GM12878 (cell line): Measurements from ENCODE around the gene BRWD1. TPM values are rescaled to one million over a fixed set of nuclear protein-coding genes. Genes with fewer than 3 reads are reported as not detected.

Source experiments
- ATAC-seq: fragments of 200-7000 bp; cut with Tn5 transposase; 3 replicates; pipeline ENCODE4 v1.9.1; 2020; ENCODE audit warnings: mild to moderate bottlenecking, moderate library complexity
- BruUV-seq: library from RNA; stranded (reverse); fragments of 400-500 nt; replicated peaks from 2 replicates; lab custom pipeline; 2021; lab: Mats Ljungman, UMichigan
- CTCF ChIA-PET: fragments of 300-600 bp; sonication (Branson Sonifier 250); formaldehyde crosslinking; extraction: SDS; loops from one replicate; lab custom pipeline; 2021; ENCODE audit warnings: inconsistent platforms; lab: Yijun Ruan, JAX
- POLR2A ChIA-PET: fragments of 350-600 bp; formaldehyde crosslinking; extraction: SDS; loops from one replicate; lab custom pipeline; 2021; ENCODE audit warnings: inconsistent platforms; lab: Charles Lee
- RAD21 ChIA-PET: fragments of 300-600 bp; sonication (Branson Sonifier 250); formaldehyde crosslinking; loops from one replicate; lab custom pipeline; 2023; ENCODE audit warnings: antibody characterized with exemption; ENCODE audit not compliant: unreplicated experiment; lab: Charles Lee
- SMC1A ChIA-PET: fragments of 300-600 bp; sonication (Branson Sonifier 250); formaldehyde crosslinking; loops from one replicate; lab custom pipeline; 2023; ENCODE audit not compliant: unreplicated experiment, uncharacterized antibody; lab: Charles Lee
- DNase-seq: peaks from one replicate; pipeline ENCODE4 v3.0.0-alpha.2; 2011; ENCODE audit warnings: low read depth, low spot score
- FAIRE-seq: peaks from 3 replicates; lab custom pipeline; 2011; peaks lifted over from hg19 to GRCh38; lab: Jason Lieb, UNC
- H2AFZ ChIP-seq: 2 replicates; pipeline ENCODE4 v1.6.0; 2011; ENCODE audit warnings: low read depth, low read length, control low read depth; ENCODE audit not compliant: control insufficient read depth
- H3K27ac ChIP-seq: 2 replicates; pipeline ENCODE4 v1.5.1; 2011; ENCODE audit warnings: control low read depth; ENCODE audit not compliant: control insufficient read depth, insufficient read depth
- H3K27me3 ChIP-seq, 2 experiments: replicated peaks in 1 of 2; 2 replicates each; pipeline versions ENCODE4 v1.6.0 to v1.6.1; 2011; ENCODE audit warnings: low read length in 1 of 2; ENCODE audit not compliant: control insufficient read depth in 2 of 2, insufficient read depth in 2 of 2
- H3K36me3 ChIP-seq, 2 experiments: 2 replicates each; pipeline ENCODE4 v1.5.1; 2011; ENCODE audit warnings: low read length in 1 of 2; ENCODE audit not compliant: control insufficient read depth in 2 of 2, insufficient read depth in 2 of 2
- H3K4me1 ChIP-seq: 2 replicates; pipeline ENCODE4 v1.6.1; 2011; ENCODE audit warnings: mild to moderate bottlenecking, low read length, moderate library complexity, mixed read lengths; ENCODE audit not compliant: control insufficient read depth, insufficient read depth
- H3K4me2 ChIP-seq: 2 replicates; pipeline ENCODE4 v1.6.0; 2011; ENCODE audit warnings: control low read depth; ENCODE audit not compliant: control insufficient read depth, insufficient read depth
- H3K4me3 ChIP-seq: fragments of 200-600 bp; sonication (generic); 2 replicates; pipeline ENCODE4 v1.5.1; 2016
- H3K79me2 ChIP-seq: 2 replicates; pipeline ENCODE4 v1.6.0; 2011; ENCODE audit warnings: low read length; ENCODE audit not compliant: control insufficient read depth, insufficient read depth
- H3K9ac ChIP-seq: 2 replicates; pipeline ENCODE4 v1.8.0; 2011; ENCODE audit warnings: low read length, control low read depth, mixed read lengths; ENCODE audit not compliant: control insufficient read depth, insufficient read depth
- H3K9me3 ChIP-seq: replicated peaks from 3 replicates; pipeline ENCODE4 v1.5.1; 2011; ENCODE audit warnings: mild to moderate bottlenecking, low read length; ENCODE audit not compliant: control insufficient read depth, insufficient read depth
- H4K20me1 ChIP-seq: 2 replicates; pipeline ENCODE4 v1.6.0; 2011; ENCODE audit not compliant: control insufficient read depth, insufficient read depth
- CBFB ChIP-seq: IDR thresholded peaks from 2 replicates; pipeline ENCODE4 v1.6.1; 2016; ENCODE audit warnings: antibody characterized with exemption, low read depth
- CBX3 ChIP-seq: fragments of 200-600 bp; sonication (generic); IDR thresholded peaks from 2 replicates; pipeline ENCODE4 v1.6.1; 2016; ENCODE audit warnings: low read depth, borderline replicate concordance
- CEBPZ ChIP-seq: fragments of 150-350 bp; IDR thresholded peaks from 2 replicates; pipeline ENCODE4 v1.6.1; 2016; ENCODE audit warnings: low read depth, low read length
- CHD1 ChIP-seq: IDR thresholded peaks from 2 replicates; pipeline ENCODE4 v1.6.1; 2012; ENCODE audit warnings: low read depth, low read length, improper control_type of control experiment
- EZH2 ChIP-seq: IDR thresholded peaks from 2 replicates; pipeline ENCODE4 v1.6.1; 2012; ENCODE audit warnings: low read depth, mild to moderate bottlenecking, control low read depth, inconsistent platforms, low read length, borderline replicate concordance; ENCODE audit not compliant: control insufficient read depth
- IKZF1 ChIP-seq: fragments of 450-650 bp; conservative IDR thresholded peaks from 2 replicates; pipeline ENCODE4 v1.6.1; 2017; ENCODE audit warnings: antibody characterized with exemption, mild to moderate bottlenecking
- IKZF2 ChIP-seq, 2 experiments: fragments of 450-650 bp; IDR thresholded peaks; 2 replicates each; pipeline ENCODE4 v1.6.1; 2017; ENCODE audit warnings: mild to moderate bottlenecking in 2 of 2, moderate library complexity in 2 of 2
- IRF5 ChIP-seq: fragments of 450-650 bp; IDR thresholded peaks from 2 replicates; pipeline ENCODE4 v1.6.1; 2017; ENCODE audit warnings: borderline replicate concordance
- MTA2 ChIP-seq: fragments of 450-650 bp; IDR thresholded peaks from 2 replicates; pipeline ENCODE4 v1.6.1; 2016; ENCODE audit warnings: low read depth, mild to moderate bottlenecking, moderate library complexity
- MYC ChIP-seq: IDR thresholded peaks from 2 replicates; pipeline ENCODE4 v1.6.1; 2011; ENCODE audit warnings: mild to moderate bottlenecking, low read length, moderate library complexity, inconsistent platforms; ENCODE audit not compliant: insufficient read depth, insufficient replicate concordance, insufficient read length, severe bottlenecking
- SMAD5 ChIP-seq: IDR thresholded peaks from 2 replicates; pipeline ENCODE4 v1.6.1; 2016; ENCODE audit warnings: antibody characterized with exemption, low read depth
- TCF3 ChIP-seq: IDR thresholded peaks from 2 replicates; pipeline ENCODE4 v1.6.1; 2012; ENCODE audit warnings: low read depth, mild to moderate bottlenecking, low read length, borderline replicate concordance; ENCODE audit not compliant: insufficient read depth
- ZNF622 ChIP-seq: fragments of 450-650 bp; IDR thresholded peaks from 2 replicates; pipeline ENCODE4 v1.6.1; 2017; ENCODE audit warnings: mild to moderate bottlenecking, inconsistent platforms
- WGBS: methylation state at CpG from one replicate; pipeline ENCODE4 v1.1.6; 2016; ENCODE audit warnings: low lambda C conversion rate; ENCODE audit not compliant: insufficient replicate concordance, insufficient coverage; ENCODE audit errors: missing lambda C conversion rate; 5-methylcytosine and 5-hydroxymethylcytosine counted together
- in situ Hi-C: fragments of 300-500 bp; cut with MboI; formaldehyde crosslinking; loops from 9 replicates; pipeline ENCODE4 v1.14.3; 2018; ENCODE audit warnings: mixed read lengths
- intact Hi-C: fragments of 100-400 bp; cut with micrococcal nuclease; formaldehyde crosslinking; loops from one replicate; pipeline ENCODE4 v1.14.2; 2022; ENCODE audit not compliant: unreplicated experiment
- polyA plus RNA-seq, 11 experiments: library from polyadenylated mRNA; depleted of rRNA in 4 of 11; unstranded in 6 of 11; stranded (reverse) in 5 of 11; fragments of >200 nt; fragmentation: Nextera tagmentation in 4 of 11; fragmentation: Illumina TruSeq in 1 of 11; extraction: Ambion mirVana in 4 of 11; extraction: Trizol in 1 of 11; gene quantifications; 1 replicate in 1 of 11; 2 replicates in 10 of 11; pipeline versions ENCODE4 v1.2.1 to v1.2.3, GENCODE V29; 2011 to 2016; ENCODE audit warnings: inconsistent platforms in 2 of 11, missing spikeins in 2 of 11, low read depth in 1 of 11
- total RNA-seq, 4 experiments: library from RNA; depleted of rRNA in 3 of 4; stranded (reverse); fragments of >200 nt in 3 of 4; fragmentation: Illumina TruSeq in 1 of 4; extraction: Trizol in 1 of 4; gene quantifications; 2 replicates each; pipeline versions ENCODE4 v1.2.1 to v1.2.3, GENCODE V29; 2013 to 2021

The BRWD1 gene
- total and polyA plus RNA-seq, 10 of the 15 experiments (the other 5 are each of a cell fraction or from before 2014, with no cell fraction given) = 3.1 to 19.0 (median 13.5) TPM

DNA sequence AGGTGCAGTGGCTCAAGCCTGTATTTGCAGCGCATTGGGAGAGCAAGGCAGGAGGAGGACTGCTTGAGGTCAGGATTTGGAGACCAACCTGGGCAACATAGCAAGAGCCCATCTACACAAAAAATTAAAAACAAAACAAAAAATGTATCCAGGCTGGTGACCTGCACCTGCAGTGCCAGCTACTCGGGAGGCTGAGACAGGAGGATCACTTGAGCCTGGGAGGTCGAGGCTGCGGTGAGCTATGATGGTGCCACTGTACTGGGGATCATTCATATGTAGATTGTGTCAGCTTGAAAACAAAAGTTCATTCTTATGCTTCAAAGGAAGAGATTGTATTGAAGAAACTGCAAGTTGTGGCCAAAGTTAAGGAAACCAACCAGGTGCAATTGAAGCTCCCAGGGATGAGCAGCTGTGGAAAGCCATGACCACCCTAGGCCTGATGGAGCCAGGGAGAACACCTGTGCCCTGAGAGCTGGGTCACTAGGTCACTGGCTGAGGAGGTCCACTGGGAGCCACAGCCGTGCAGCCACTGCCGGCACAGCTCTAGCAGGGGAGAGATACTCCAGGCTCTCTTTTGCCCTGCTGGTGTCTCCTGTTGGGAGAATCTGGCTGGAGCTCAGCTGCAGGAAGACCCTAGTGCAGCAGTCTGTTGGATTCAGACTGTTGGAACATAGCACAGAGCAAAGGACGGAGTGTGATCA lies 13.3 kb upstream of the BRWD1 start:
- DNase-seq (no peak), FAIRE-seq (no peak), ATAC-seq (no peak)
- Histone ChIP-seq H3K4me2 (no peak overlapping the region), H3K27me3 (no peaks in the 10 kb centered on the region), H2AFZ (no peak overlapping the region), H3K9ac (no peak overlapping the region), H3K27ac (no peak overlapping the region), H3K4me3 (no peak overlapping the region), H3K36me3 (no peaks in the 10 kb centered on the region), H4K20me1 (no peaks in the 10 kb centered on the region), H3K79me2 (no peaks in the 10 kb centered on the region), H3K9me3 (no peaks in the 10 kb centered on the region), H3K4me1 (no peaks in the 10 kb centered on the region)
- in situ Hi-C loops = no loop called here
- CTCF ChIA-PET = interaction anchor here (1.1 kb wide), 1 partner anchor 50 kb away, joined by 3 read pairs; no protein-coding TSS in a partner anchor
- RAD21 ChIA-PET = no interaction called here
- TF ChIP-seq EZH2 (no peak), IKZF1 (no peak)
- WGBS = 55% methylated on average over 7 of the region's 7 CpGs
- intact Hi-C loops = no loop called here
- POLR2A ChIA-PET = no interaction called here
- BruUV-seq = no TSS peak
- SMC1A ChIA-PET = interaction anchor here (0.8 kb wide), 1 partner anchor 12 kb away, joined by 3 read pairs; no protein-coding TSS in a partner anchor

DNA sequence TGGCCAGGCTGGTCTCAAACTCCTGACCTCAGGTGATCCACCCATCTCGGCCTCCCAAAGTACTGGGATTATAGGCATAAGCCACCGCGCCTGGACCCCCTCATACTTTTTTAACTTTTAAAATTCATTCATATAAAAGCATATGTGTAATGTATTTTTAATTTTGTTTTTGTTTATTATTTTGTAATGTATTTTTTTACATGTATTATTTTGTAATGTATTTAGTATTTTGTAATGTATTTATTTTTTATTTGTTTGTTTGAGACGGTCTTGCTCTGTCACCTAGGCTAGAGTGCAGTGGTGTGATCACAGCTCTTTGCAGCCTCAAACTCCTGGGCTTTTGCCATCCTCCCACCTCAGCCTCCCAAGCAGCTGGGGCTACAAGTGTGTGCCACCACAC lies 12.0 kb upstream of the BRWD1 start:
- DNase-seq (no peak), ATAC-seq (no peak), FAIRE-seq (no peak)
- Histone ChIP-seq H3K4me3 (no peak overlapping the region), H3K36me3 (no peaks in the 10 kb centered on the region), H3K27ac (no peak overlapping the region), H3K9ac (no peak overlapping the region), H3K27me3 (no peaks in the 10 kb centered on the region), H3K4me1 (no peaks in the 10 kb centered on the region), H2AFZ (no peak overlapping the region), H3K4me2 (no peak overlapping the region), H3K9me3 (no peaks in the 10 kb centered on the region), H3K79me2 (no peaks in the 10 kb centered on the region), H4K20me1 (no peaks in the 10 kb centered on the region)
- no TSS peak for BruUV-seq
- intact Hi-C loops (no loop called here), in situ Hi-C loops (no loop called here)
- ChIA-PET POLR2A (interaction anchor here (0.6 kb wide), 1 partner anchor 570 kb away, joined by 4 read pairs; no protein-coding TSS in a partner anchor), SMC1A (no interaction called here), RAD21 (no interaction called here), CTCF (no interaction called here)
- 80% methylated on average over 4 of the region's 4 CpGs for WGBS
- no peak for TF ChIP-seq IKZF2 (IDR thresholded peaks at IDR 0.05)
- no peak for TF ChIP-seq TCF3
- TF ChIP-seq CBFB = no peak
- no peak for TF ChIP-seq ZNF622
- TF ChIP-seq IRF5 = no peak
- no peak for TF ChIP-seq CEBPZ
- no peak for TF ChIP-seq MYC
- TF ChIP-seq CHD1 = no peak
- no peak for TF ChIP-seq SMAD5
- no peak for TF ChIP-seq CBX3
- no peak for TF ChIP-seq MTA2
